ENCODE results near the gene TRIM32.

The TRIM32 gene

DNA sequence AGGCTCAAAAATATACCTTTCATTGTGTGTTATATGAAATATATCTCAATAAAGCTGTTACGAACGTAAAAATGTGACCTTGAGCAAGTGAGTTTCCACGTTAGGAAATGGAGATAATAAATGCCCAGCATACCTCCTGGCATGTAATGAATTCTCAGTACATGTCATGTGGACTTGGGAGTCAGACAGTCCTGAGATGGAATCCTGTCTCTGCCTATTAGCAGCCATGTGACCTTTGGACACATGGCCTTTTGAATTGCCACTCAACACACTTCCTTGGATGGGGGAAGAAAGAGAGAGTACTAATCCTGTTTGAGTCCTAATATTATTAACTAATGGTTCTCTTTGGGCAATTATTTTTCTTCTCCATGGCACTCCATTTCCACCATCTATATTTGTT, 25.7 kb downstream of the TRIM32 start:
- no peak for DNase-seq

DNA sequence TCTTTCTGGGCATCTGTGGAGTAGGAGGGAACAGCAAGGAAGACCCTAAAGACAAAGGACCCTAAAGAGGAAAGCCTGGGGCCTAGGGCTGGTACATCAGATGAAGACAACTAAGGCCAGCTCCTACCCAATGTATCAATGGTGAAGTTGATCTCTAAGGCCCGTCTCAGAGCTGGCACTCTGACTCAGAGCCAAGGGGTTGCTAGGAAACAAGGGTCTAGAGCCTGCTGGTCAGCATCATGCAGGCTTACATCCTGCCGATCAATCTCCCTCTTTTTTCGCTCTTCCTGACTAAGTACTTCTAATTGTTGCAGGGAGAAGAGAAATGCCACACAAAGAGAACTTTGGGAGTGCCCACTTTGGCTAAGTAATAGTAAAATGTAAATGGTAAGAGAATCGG, 26.2 kb downstream of the TRIM32 start:
- no peak for DNase-seq

DNA sequence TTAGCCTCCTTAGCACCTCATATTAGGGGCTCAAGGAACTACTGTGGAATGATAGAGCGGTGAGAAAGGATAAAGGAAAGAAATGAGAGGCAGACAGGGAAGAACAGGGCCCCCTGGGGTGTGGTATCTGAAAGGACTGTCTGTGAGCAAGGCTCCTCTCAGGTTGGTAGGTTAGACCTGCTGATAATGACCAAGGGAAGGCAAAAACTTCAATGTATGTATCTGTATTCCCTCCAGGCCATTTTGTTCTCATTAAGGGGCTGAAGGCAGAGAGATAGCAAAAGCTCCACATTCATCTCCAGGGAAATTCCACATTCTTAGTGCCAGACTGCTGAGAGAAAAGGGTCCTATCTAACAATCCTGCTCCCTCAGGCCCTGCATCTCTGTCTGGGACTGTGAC, 28.6 kb downstream of the TRIM32 start:
- no peak for DNase-seq

DNA sequence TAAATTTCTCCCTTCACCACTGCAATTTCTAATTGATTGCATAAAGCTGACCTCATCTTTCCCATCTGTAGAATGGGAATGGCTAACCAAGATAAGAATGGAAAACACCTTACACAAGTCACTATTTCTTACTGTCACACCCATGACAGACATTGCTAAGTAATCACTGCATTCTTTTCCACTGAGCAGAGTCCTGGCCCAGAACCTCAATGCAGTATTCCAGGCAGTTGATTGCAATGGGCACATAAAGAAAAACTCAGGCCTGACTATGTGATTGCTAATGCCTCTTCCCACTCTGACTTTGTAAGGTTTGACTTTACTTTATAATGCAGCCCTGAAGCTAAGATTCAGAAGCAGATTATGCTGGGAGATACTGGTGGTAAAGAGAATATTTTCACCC, 29.3 kb downstream of the TRIM32 start:
- no peak for DNase-seq

DNA sequence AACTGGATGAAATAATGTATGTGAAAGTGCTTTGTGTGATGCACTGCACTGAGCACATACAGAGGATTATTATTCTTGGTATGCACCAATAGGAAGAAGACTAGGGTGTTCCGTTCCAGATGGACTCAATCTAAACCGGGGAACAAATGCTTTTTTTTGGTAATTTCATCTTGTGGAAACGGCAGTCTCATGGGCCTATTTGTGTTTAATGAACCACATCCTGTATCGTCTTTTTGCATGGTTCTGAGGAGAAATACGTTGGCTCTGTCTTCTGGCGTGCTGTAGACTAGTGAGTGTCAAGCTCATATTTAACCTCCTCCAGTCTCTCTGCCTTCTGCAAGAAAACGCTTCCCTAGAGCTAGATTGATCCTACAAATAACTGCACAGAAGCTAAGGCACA, 30.0 kb downstream of the TRIM32 start:
- DNase-seq, result no peak

DNA sequence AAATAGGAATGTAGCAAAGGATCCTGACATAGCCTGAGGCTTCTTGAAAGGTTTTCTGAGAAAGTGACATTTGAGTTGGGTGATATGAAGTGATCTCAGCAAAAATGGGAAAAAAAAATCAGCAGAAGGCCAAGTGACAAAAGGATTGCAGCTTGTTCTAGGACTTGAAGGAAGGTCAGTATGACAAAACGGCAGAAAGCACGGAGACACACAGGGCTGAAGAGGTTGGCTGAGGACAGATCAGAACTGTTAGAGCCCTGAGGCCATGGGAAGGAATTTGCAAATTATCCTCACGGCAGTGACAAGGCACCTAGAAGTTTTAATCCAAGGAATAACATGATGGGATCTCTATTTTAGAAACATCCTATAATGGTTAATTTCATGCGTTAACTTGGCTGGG, 31.0 kb downstream of the TRIM32 start:
- DNase-seq, result no peak

DNA sequence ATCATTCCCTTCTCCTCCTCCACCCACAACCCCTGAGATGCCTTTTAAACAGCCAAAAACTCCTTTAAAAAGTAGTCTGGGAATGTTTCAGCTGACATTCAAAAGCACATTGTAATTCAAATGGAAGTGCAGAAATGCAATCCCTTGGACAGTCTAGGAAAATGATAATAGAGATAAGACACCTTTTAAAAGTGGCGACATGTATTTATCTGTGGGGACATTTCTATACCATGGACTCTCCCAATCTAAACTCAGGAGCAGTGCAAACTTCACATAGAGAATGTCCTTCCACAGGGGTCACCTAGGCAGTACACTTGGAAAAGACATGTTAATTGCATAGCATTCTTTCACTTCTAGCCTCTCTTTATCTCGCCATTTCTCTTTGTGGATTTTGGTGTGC, 33.0 kb downstream of the TRIM32 start:
- DNase-seq, result no peak

DNA sequence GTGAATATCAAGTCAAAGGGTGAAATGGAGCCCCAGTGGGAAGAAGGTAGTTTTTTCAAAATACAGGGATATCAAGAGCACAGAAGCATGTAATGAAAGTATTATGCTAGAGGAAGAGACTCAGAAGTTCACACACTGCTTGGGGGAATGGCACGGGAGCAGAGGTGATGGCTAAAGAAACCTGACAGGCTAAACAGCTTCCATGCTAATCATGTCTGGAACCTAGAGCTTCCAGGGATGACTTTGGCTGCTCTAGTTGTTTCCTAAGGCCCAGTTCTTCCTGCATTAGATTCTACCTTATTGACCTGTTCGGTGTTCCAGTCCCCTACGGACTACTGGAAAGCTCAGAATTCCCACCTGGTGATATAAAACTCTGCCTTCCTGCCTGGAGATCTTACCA, 34.3 kb downstream of the TRIM32 start:
- no peak for DNase-seq

DNA sequence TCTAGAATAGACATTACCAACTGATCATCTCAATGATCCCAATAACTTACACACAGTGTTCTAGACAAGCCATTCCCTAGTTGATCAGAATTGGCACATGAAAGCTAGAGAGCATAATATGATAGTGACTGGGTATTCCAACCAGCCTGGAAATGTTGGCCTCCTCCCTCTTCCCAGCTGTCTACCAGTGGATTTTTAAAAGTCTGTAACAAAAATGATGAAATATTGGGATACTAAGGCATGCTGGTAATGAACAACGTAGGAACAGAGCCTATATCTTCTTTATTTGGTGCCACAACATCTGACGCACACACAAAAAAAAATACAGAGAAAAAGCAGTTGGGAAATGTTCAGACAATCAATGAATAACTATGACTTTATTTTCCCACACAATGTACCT, 34.8 kb downstream of the TRIM32 start:
- no peak for DNase-seq

DNA sequence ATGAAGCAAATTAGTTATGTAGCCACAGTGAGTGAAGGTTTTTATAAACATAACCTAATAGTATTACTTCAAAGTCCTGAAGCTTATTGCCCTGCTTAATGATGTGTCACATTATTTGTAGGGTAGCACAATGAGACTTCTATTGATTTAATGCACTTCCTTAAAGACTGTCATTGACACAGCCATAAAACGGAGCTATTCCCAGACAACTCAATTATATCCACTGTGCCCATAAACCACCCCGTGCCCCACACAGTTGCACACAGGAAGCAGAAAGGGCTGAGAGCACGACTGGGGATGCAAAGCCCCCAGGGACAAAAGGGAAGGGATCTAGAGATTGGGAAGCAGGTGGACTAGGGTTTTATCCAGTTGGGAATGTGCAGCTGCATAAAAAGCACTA, 37.0 kb downstream of the TRIM32 start:
- peak; percentile 50 for DNase-seq

DNA sequence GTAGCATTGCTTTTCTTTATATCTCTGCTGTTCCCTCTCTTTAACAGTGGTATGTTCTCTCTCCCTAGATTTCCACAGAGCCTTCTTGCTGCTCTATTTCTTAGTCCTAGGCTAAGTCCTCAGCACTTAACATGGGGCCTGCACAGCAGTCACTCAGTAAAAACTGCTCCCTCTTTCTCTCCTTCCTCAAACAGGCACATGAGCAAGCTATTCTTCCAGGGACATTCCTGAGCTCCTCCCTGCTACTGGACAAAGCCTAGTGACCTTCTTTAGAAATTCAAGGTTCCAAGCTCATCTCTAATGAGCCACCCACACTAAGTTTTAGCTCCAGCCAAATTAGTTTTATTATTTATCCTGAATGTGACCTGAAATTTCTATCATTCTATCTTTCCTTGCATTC, 39.5 kb downstream of the TRIM32 start:
- no peak for DNase-seq

DNA sequence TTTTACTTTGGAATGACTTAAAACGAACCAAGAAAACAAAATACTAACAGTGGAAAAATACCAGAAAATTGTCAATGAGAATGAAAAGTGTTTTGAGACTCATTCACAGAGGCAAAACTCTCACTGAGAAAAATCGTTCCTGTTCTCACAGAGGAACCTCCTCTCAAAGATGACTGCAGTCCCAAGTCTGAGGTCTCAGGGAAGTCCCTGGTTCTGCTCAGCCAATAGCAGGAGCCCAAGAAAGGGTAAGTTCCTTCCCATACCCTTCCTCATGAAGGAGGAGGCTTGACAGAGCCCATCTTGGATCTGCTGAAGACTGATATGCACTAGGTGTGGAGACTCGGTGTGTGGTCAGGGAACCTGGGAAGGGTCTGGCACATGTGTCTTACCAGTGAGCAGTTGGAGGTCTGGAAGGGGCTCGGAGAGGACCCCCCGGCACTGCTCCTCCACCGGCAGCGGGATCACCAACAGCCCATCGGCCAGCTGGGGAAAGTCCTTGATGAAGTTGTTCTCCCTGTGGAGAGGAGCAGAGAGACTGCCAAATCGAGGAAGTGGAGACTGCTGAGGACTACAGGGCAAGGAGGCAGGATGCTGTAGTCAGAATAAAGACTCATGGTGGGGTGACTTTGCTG, 46.0 kb downstream of the TRIM32 start:
- DNase-seq, result no peak

DNA sequence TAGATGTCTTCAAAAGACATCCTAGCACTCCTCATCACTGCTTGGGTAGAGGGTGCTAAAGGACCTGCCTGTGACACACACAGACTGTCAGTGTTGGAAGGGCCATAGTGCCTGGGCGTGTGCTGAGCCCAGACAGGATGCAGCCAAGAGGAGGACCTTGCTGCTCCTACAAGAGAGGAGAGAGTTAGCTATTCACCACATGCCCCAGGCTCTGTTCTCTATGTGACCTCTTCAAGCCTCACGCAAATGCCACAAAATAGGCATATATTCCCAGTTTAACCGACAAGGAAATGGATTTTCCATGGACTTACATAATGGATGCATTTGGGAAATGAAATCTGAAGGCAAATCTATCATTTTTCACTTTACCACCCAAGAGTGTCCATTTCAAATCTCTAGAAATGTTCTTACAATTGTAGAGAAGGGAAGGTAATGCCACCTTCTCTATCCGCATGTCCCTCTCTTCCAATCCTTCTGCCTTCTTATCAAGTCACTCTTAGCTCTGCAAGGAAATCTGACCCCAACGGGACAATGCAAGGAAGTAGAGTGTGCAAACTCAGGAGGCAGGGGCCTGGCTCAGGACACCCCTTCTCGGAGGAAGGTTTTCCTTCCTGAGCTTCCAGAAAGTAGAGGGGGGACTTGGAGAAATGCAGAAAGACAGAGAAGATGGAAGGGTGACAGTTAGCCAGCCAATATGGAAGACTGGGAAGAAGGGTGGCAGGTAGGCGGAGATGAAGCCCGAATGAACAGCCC, 49.5 kb downstream of the TRIM32 start:
- DNase-seq, result no peak

DNA sequence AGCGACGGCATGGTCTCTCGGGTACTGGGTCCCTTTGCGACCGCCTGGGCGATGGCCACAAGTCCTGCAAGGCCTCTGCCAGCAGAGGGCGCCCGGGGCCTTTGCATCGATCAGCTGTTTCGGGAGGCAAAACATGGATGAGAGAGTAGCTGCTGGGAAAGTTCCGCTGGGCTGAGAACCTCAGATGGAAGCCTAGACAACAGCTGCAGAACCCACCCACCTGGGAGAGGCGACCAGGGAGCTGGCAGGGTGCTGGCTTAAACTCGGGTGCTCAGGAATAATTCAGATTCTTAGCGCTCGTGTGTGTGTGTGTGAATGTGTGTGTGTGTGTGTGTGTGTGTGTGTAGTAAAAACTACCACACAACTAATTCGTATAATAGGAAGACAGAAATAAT, 50.0 kb downstream of the TRIM32 start:
- DNase-seq, result peak; percentile 72

DNA sequence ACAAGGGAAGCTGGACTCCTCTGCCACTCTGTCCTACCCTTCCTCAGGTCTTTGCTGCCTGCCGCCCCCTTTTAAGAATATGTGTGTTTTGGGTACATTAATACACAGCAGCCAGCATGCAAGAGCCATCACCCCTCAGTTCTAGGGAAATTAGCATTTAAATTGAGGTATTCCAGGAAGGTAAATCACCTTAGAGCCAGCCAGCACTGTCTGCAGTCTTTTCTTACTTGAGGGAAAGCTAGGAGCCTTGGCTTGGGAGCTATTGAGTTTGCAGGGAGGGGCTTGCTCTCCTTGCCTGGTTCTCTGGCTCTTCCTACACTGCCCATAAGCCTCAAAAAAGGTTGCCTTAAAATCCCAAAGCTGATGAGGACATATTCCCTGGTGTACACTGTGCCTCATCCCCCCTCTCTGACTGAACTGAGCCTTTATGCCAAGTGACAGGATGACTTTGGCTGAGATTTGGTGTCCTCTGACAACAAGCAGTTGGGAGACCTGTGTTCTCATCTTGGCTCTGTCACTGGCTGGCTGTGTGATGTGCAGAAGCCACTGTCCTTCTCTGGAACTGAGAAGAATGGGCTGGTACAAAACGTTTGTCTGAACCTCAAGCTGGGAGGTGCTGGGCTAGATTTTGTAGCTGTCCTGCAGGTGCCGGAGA, 54.1 kb downstream of the TRIM32 start:
- no peak for DNase-seq

DNA sequence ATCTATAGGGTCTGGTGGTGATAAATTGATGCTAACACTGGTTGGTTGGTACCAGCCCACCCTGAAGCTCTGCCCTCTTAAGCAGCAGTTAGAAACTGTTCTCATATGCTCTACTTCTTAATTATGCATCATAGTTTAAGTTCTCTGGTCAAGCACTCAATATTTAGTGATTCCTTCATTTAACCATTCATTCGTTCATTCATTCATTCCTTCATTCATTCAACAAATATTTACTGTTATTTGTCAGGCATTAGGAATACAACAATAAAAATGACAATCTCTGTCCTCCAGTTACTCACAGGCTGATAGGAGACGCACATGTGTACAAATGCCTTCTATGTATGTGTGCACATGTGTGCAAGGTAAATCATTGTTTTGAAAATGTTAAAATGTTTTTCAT, 54.6 kb downstream of the TRIM32 start:
- no peak for DNase-seq

DNA sequence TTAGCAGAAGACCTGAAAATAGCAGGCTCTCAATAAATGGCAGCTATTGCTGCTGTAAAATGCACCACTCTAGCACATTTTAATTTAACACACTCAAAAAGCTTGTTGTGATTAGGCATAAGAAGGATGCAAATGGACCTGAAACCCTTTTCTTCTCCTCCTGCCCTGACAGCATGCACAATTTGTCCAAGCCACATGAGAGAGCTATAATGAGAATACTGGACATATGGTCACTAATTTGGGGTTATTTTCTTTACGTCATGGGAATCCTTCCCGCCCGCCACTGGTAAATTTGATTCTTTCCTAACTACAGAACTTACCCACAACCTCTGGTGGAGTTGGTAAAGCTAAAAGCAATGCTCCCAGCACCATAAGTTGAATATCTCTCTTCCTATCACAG, 62.1 kb downstream of the TRIM32 start:
- DNase-seq, result no peak

DNA sequence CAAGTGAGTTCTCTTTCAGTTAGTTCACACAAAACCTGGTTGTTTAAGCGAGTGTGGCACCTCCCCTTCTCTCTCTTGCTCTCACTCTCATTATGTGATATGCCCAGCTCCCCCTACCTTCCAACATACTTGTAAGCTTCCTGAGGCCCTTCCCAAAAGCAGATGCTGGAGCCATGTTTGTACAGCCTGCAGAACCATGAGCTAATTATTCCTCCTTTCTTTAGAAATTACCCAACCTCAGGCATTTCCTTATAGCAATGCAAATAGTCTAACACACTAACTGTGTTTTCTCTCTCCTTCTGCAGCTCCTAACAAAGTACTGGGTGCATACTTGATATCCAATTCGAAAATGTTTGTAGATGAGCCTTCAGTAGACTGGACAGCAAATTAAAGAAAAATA, 62.7 kb downstream of the TRIM32 start:
- no peak for DNase-seq

DNA sequence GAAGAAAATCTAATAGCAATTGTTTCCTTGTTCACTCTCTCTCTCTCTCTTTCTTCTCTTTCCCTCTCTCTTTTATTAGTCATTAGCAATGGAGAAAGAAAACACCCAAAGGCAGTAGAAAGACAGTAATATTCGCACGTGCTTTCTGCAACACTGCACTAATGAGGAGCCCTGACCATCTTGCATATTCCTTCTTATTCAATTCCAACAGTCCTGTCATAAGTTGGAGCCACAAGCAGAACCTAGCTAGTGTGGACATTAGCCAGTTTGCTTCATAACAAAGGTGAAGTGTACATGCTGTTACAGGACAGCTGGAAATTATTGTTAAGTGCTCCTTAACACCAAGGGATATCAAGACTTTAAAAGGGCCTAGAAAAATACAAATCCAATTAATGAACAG, 63.4 kb downstream of the TRIM32 start:
- DNase-seq, result no peak
